Right lobe of liver (tissue), 6 donors: ENCODE measurements around the gene TSC22D4. TPM values are rescaled to one million over a fixed set of nuclear protein-coding genes. Genes with fewer than 3 reads are reported as not detected.

Source experiments
- ATAC-seq, 4 donors: fragments of 200-7000 bp; cut with Tn5 transposase; one replicate each; pipeline ENCODE4 v1.9.1; 2020; ENCODE audit warnings: mild to moderate bottlenecking in 4 of 4, moderate library complexity in 4 of 4
- DNase-seq, 3 donors: peaks; one replicate each; pipeline ENCODE4 v3.0.0-alpha.2; 2020
- H3K27ac ChIP-seq, 3 donors: fragments of 200-600 bp; one replicate each; pipeline ENCODE4 v1.8.0; 2022
- H3K27me3 ChIP-seq, 2 donors: fragments of 200-600 bp; one replicate each; pipeline ENCODE4 v1.8.0; 2022
- H3K36me3 ChIP-seq, 4 donors: fragments of 200-600 bp; sonication (generic) in 1 of 4; one replicate each; pipeline versions ENCODE4 v1.5.1 to v1.8.0; 2017 to 2022; ENCODE audit warnings: control low read depth in 1 of 4
- H3K4me1 ChIP-seq, 4 donors: fragments of 200-600 bp; sonication (generic) in 1 of 4; one replicate each; pipeline versions ENCODE4 v1.5.1 to v1.8.0; 2017 to 2022; ENCODE audit warnings: control low read depth in 1 of 4
- H3K4me3 ChIP-seq, 3 donors: fragments of 200-600 bp; one replicate each; pipeline ENCODE4 v1.8.0; 2022
- H3K9me3 ChIP-seq, 4 donors: fragments of 200-600 bp; sonication (generic) in 1 of 4; one replicate each; pipeline versions ENCODE4 v1.5.1 to v1.8.0; 2017 to 2022; ENCODE audit warnings: control low read depth in 1 of 4
- POLR2A ChIP-seq: fragments of 450-650 bp; IDR thresholded peaks from one replicate; pipeline ENCODE4 v1.6.1; 2017; ENCODE audit warnings: antibody characterized with exemption, mild to moderate bottlenecking
- WGBS: methylation state at CpG from one replicate; pipeline ENCODE4 v1.1.6; 2018; ENCODE audit warnings: low coverage, low lambda C conversion rate; ENCODE audit not compliant: insufficient coverage; ENCODE audit errors: missing lambda C conversion rate; 5-methylcytosine and 5-hydroxymethylcytosine counted together
- intact Hi-C, 2 donors: fragments of 100-400 bp; cut with DNase I; formaldehyde crosslinking; loops; one replicate each; pipeline versions ENCODE4 v1.11.2 to v1.14.1; 2022
- total RNA-seq, 6 experiments: library from RNA; depleted of rRNA in 2 of 6; stranded (reverse); fragments of >200 nt in 2 of 6; fragmentation: NEBNext Ultra II Directional in 3 of 6; extraction: Animal tissue kit (Norgen Biotek cat#: 25700) in 3 of 6; gene quantifications; one replicate each; pipeline versions ENCODE4 v1.1.0 to v1.2.4, GENCODE V29; 2016 to 2023
- TF ChIP-seq, protein P1 (sequence below), 4 donors: fragments of 200-600 bp in 3 of 4; fragments of 450-650 bp in 1 of 4; IDR thresholded peaks; one replicate each; pipeline versions ENCODE4 v1.5.1 to v1.8.0; 2016 to 2022; ENCODE audit warnings: antibody characterized with exemption in 4 of 4, mild to moderate bottlenecking in 2 of 4
- donor health status: DM: no; HTN: yes; CAD: no.
- donor health status: DM: no; HTN: no; CAD: no.
- donor health status: DM: no; HTN: no; CAD: no.
- donor health status: DM: no; HTN: yes; CAD: no.
- donor health status: DM: no; HTN: yes; CAD: no.

The TSC22D4 gene
- total RNA-seq, 6 experiments from 2014 or later, result 12.5 to 20.5 (median 17.0) TPM

DNA sequence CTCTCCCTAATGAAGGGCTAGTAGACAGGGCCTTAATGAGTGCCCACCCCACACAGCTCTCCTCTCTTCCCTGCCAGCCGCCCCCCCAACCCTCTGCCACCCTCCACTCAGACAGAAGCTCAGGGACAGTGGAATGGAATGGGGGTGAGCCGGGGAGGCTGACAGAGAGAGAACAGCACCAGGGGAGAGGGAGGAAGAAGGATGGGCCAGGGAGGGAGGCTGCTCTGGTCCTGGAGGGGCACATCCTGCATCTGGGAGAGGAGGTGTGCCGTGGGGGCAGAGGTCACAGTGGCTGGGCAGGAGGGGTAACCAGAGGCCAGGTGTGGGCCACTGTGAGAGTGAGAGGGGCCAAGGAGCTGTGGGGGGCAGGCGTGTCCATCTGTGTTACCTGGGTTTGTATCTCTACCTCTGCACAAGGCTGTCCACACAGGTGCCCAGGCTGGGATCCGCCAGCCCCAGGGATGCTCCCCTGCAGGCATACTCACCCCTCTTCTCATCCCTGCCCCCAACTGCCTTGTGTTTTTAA is 7.2 kb upstream of the TSC22D4 start:
- no peak for ATAC-seq
- Histone ChIP-seq H3K9me3 (no peaks in the 10 kb centered on the region), H3K27me3 (no peaks in the 10 kb centered on the region), H3K27ac (no peak overlapping the region), H3K4me1 (peaks cover 0 to 8% (median 0%) of the 10 kb centered on the region in 4 donors), H3K36me3 (no peaks in the 10 kb centered on the region), H3K4me3 (no peak overlapping the region)
- DNase-seq, result no peak
- TF ChIP-seq, protein P1, sequence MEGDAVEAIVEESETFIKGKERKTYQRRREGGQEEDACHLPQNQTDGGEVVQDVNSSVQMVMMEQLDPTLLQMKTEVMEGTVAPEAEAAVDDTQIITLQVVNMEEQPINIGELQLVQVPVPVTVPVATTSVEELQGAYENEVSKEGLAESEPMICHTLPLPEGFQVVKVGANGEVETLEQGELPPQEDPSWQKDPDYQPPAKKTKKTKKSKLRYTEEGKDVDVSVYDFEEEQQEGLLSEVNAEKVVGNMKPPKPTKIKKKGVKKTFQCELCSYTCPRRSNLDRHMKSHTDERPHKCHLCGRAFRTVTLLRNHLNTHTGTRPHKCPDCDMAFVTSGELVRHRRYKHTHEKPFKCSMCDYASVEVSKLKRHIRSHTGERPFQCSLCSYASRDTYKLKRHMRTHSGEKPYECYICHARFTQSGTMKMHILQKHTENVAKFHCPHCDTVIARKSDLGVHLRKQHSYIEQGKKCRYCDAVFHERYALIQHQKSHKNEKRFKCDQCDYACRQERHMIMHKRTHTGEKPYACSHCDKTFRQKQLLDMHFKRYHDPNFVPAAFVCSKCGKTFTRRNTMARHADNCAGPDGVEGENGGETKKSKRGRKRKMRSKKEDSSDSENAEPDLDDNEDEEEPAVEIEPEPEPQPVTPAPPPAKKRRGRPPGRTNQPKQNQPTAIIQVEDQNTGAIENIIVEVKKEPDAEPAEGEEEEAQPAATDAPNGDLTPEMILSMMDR (IDR thresholded peaks at IDR 0.05), result no peak
- TF ChIP-seq POLR2A, result no peak
- intact Hi-C loops, result no loop called here
- 68% methylated on average over 2 of the region's 5 CpGs for WGBS

DNA sequence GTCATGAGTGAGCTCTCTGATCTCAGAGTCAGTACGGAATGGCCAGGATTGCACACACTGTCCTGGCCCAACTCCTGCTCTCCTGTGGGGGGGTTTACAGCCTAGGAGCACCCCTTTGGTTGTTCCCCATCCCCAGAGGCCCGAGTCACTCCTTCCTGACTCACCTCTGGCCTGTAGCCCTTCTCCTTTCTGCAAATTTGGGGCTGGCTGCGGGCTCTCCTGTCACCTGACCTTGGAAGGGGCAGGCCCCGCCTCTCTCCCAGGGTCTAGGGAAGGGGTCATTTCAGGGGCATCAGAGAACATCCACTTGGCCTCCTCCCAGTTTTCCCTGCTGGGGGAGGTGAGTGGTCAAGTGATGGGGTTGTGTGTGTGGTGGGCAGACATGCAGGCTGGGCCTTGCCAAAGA is 6.5 kb upstream of the TSC22D4 start:
- Histone ChIP-seq H3K36me3 (no peaks in the 10 kb centered on the region), H3K4me3 (no peak overlapping the region), H3K4me1 (peaks cover 0 to 8% (median 0%) of the 10 kb centered on the region in 4 donors), H3K27me3 (no peaks in the 10 kb centered on the region), H3K9me3 (no peaks in the 10 kb centered on the region), H3K27ac (no peak overlapping the region)
- DNase-seq, result no peak
- intact Hi-C loops, result no loop called here
- 50% methylated on average over 3 of the region's 4 CpGs for WGBS
- TF ChIP-seq POLR2A, result no peak
- TF ChIP-seq, protein P1 (IDR thresholded peaks at IDR 0.05), result no peak
- ATAC-seq, result no peak

DNA sequence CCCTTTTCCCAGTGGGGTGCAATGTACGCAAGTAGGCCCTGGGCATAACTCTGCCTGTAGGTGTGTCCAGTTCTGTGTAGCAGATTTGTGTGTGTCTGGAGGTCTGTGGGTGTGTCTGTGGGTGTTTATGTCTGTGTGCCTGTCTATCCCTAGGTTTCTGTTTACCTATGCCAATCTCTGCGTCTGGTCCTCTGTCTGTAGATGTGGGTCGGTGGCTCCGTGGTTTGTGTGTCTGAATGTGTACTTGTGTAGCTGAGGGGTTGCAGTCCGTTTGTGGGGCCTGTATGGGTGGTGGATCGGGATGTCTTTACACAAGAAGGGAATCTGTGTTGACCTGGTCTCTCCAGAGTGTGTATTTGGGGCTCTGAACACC is 5.6 kb upstream of the TSC22D4 start:
- no peak overlapping the region for H3K4me3 ChIP-seq
- ATAC-seq, result no peak
- no peaks in the 10 kb centered on the region for H3K27me3 ChIP-seq
- peaks cover 0 to 8% (median 1%) of the 10 kb centered on the region in 4 donors for H3K4me1 ChIP-seq
- H3K9me3 ChIP-seq, result no peaks in the 10 kb centered on the region
- WGBS, result 79% methylated on average over 3 of the region's 6 CpGs
- no peak for TF ChIP-seq POLR2A
- TF ChIP-seq, protein P1 (IDR thresholded peaks at IDR 0.05), result no peak
- intact Hi-C loops, result no loop called here
- DNase-seq, result no peak
- H3K27ac ChIP-seq, result no peak overlapping the region
- H3K36me3 ChIP-seq, result no peaks in the 10 kb centered on the region

DNA sequence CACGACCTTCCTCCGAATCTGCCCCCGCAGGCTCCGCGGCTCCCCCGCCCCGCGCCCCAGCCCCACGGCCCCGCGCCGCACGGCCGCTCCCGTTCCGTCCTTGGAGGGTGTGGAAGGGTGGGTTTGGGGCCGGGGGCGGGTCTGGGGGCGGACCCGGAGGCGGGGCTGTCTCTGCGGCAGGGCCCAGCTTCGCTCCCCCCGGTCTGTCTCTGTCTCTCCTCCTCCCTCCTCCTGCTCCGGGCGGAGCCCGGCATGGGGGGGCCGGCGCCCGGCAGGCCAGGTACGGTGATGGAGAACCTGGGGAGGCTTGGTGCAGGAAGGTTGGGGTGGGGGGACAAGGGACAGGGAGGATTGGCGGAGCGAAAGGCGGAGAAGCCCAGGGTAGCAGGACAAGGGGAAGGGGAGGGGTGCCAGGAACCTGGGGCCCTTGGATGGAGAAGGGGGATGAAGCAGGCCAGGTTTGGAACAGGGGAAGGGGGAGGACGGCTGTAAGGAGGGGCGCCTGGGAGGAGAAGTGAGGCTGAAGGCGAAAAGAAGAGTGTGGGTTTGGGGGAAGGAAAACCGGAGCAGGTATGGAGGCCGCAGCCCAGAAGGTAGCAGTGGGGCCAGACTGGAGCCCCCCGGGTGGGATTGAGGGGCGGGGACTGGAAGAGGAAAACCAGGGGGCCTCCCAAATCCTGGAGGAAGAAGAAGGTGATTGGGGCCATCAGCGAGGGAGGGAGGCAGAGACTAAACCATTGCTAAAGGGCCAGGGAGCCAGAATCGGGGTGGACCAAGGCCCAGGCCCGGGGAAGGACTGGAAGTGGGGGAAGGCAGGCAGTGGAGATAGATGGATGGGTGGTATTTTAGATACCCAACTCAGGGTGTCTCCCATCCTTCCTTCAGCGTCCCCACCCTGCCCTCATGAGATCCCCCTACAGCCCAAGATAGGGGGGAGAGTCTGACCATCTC is 5.0 kb upstream of the TSC22D4 start, which contains the start of gene NYAP1:
NYAP1 (plus strand) TSS at position 206 of the 951 bp plus-strand sequence. CDS start 1,385 bp downstream, outside the sequence.
- H3K27ac ChIP-seq, result peak within 1 kb of the TSS in 1 of 3 donors; percentile 18
- H3K27me3 ChIP-seq, result no peaks in the 10 kb centered on the region
- H3K4me3 ChIP-seq, result peak within 1 kb of the TSS; percentile 53 to 63 (median 53)
- DNase-seq (peak in 1 of 3 donors; percentile 51), ATAC-seq (peak; percentile 10 to 47 (median 19))
- intact Hi-C loops, result no loop called here
- TF ChIP-seq POLR2A, result no peak
- TF ChIP-seq, protein P1 (IDR thresholded peaks at IDR 0.05), result no peak
- H3K36me3 ChIP-seq, result no peaks in the 10 kb centered on the region
- 71% methylated on average over 17 of the region's 45 CpGs for WGBS
- H3K9me3 ChIP-seq, result no peaks in the 10 kb centered on the region
- peaks cover 0 to 13% (median 3%) of the 10 kb centered on the region in 4 donors for H3K4me1 ChIP-seq
